ENCODE data around the gene SWT1.
"Not testable (repeated sequence)": the region's sequence is repeated elsewhere in the genome, so short reads cannot be mapped to it uniquely, and the experiment has no call there.

Gene SWT1

DNA sequence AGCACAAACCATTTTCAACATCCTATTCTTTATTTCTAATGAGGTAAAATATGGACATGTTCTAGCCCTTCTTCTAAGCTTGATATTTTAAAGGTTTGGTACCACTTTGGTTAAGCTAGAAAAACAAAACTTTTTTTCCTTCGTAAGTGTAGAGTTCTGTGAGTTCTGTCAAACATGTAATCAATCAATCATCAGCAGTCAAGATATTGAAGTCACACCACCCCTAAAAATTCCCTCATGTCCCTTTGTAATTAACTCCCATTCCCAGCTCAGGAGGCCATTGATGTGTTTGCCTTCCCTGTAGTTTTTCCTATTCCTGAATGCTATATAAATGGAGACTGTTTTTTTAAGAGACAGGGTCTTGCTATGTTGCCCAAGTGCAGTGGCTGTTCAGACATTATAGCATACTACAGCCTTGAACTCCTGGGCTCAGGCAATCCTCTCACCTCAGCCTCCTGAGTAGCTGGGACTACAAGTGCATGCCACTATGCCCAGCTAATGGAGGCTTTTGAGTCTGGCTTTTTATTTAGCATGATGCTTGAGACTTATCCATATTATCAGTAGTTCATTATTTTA, 137.1 kb downstream of the SWT1 start:
- no peak for DNase-seq

- DNase-seq: no peak
Measured at GRCh38 chr1:185295091-185295490, 138.1 kb downstream of the SWT1 start.

DNA sequence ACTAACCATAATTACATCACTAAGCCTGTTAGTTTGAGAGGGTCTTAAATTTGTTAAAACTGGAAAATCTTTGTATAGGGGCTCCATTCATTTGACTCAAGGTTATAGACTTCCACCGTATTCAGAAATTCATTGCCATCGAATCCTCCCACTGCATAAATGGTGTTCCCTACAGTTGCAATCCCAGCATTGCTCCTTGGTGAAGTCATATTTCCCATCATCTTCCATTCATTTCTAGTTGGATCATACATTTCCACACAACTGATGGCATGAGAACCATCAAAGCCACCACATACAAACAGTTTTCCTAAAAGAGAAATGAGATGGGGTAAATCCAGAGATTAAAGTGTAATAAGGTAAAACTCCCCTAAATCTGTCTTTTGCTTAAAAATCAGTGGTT, 141.0 kb downstream of the SWT1 start:
- DNase-seq: no peak

GRCh38 chr1:185300152-185300551, 143.2 kb downstream of the SWT1 start:
- no peak for DNase-seq

- DNase-seq: no peak
Measured at GRCh38 chr1:185305419-185305818, 148.5 kb downstream of the SWT1 start.

DNA sequence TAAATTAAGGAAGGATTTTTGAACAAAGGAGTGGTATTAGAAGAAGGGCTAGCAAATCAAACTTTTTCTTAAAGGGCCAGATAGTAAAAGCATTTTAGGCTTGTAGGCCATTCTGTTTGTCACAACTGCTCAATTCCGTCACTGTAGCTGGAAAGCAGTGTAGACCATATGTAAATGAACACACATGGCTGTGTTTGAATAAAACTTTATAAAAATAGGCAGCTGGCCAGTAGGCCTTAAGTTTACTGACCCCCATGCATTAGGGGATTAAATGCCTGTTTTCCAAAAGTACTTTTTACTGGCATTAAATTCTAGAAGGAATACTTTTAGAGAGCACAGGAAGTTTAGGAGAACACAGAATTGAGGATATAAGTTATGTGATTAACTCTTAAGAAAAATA, 151.2 kb downstream of the SWT1 start:
- no peak for DNase-seq

GRCh38 chr1:185309566-185309965, 152.6 kb downstream of the SWT1 start:
- no peak for DNase-seq

- DNase-seq: no peak
Measured at GRCh38 chr1:185311589-185312225, 154.7 kb downstream of the SWT1 start.

DNA sequence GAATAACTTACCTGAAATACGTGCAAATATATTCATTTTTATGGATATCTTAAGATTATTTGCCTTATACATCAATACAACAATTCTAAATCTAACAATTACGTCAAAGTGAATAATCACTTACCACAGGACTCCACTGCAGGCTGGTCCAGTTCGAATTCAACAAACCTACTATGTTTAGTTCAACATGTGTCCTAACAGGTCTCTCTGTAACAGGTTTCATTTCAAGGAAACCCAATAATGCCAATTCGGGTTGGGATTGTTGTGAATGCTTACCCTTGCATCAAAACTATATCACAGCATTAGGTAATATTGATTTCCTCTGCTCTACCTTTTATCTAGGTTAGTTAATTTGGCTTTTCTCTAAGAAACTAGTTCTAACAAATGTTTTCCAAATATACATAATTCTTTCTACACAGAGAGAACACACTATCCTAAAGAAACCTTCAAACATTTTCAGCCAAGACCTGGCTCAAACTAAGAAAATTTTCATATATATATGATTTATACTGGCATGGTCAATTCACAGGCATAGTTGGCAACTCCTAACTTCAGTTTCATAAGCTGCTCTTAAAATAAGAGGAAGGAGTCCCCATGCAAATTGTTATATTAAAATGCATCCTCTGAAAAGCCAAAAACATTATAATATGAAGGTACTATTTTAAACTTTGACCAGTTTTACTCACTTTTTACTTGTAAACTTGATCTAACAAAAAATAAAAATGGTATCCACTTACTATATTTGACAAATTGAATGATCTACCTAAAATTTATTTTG, 155.6 kb downstream of the SWT1 start:
- DNase-seq: peak; percentile 8

GRCh38 chr1:185314411-185314810, 157.4 kb downstream of the SWT1 start:
- no peak for DNase-seq

DNA sequence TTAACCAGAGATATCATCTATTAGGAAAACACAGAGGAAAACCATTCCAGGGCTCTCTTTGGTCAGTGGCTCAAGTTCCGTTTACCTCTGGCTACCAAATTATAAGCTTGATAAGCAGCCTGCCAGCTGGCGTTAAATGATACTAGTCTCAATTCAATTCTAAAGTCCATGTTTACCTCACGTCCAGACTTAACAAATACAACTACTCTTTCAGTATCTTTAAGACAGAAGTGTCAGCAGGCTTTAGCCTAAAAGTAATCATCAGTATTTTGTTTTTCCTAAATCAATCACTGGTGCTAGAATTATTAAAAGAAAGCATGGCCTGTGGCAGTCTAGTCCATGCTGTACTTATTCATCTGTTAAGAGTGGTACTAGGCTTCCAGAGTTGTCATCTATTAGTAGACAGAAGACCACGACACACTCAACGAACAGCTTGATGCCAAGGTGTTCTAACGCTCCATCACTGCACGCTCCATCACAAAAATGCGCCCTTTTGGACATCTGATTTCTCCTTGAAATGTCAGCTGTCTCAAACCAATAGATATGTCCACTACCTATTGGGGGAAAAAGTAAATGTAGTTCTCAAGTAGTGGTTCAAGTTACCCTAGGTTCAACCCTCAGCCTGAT, 158.6 kb downstream of the SWT1 start:
- DNase-seq: no peak

GRCh38 chr1:185316163-185317033, 159.4 kb downstream of the SWT1 start:
- DNase-seq: peak; percentile 60

DNA sequence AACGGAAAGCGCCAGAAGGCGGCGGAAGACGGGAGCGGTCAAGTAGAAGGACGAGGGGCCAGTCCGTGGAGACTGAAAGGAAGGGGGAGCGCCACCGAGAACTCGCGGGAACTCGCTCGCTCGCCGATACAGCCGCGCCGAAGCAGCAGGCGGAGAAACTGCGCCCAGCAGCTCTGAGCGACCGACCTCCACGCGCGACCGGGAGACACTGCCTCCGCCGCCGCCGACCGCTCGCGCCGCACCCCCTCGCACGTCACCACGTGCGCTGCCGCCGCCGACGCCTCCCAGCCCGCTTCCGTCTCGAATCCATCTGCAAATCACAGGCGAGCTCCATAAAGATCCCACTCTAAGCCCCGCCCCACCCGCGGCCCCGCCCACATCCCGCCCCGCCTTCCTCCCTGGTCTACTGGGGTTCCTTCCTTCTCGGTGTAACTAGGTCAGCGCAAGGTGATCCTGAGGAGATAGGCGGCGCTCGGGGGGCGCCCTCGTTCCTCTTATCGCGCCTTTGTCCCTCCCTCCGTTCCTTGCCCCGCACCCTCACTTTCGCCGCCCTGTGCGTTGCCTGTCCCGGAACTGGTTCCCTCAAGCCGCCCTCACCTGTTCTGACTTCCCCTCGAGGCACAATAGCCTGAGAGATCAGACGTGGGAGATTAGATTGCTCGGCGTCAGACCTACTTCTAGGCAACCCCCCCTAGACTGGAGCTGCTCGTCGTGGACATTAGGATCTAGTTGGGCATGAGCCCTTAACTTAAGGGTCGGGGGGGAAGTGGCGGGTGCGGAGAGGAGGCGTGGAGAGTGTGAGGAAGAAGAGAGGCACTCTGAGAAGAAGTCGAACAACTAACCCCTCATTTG, 160.3 kb downstream of the SWT1 start, which contains the start of gene IVNS1ABP:
Gene IVNS1ABP, minus strand, starts transcription at position 210 of the 852 bp plus-strand sequence. CDS start 7,750 bp downstream, outside the sequence.
- DNase-seq: peak; percentile 94

DNA sequence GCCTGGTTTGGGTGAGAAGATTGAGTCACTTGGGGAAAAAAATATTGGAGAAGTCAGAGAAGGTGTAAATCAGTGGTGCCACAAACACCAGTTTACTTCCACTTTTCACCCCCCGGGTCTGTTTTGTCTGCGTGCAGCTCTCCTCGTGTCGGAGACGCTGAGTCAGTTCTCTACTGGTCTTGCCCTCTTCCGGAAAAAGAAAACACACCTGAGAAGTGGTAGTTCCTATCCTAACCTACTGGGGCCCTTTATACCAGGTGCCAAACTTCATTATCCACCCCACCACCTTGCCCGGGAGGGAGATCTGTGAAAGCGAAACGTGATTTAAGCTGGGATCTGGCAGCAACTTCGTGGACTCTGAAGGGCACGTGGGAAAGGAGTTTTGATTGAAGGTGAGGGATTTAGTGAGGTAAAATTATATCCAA, 160.9 kb downstream of the SWT1 start:
- peak; percentile 69 for DNase-seq

DNA sequence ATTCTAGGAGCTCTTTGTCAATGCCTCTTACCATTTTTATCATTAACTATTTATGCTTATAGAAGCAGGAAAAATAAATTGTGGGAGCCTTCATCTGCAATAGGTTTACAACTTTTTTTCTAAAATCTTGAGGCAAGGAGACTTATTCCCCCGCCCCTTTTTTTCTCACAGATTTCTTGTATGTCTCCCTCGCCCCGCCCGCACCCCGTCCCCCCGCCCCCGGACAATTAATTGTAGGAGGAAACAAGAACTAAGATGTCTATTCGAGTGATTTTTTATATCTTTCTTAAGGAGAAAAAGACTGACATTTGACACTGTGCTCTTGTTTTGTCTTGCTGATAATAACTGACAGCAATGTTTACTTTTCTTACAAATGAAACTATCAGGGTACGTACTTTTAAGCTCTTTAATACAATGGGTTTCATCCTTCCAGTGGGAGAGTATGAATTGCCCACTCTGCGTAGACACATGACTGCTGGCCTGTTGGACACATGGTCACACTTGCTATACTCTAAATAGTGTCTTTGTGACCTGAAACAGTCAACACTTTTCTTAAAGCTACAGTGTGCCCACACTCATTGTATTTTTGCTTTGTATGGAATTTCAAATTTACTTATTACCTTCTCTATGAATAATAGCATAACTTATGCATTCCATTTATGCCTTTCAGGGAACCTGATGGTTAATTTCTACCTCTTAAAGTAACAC, 161.6 kb downstream of the SWT1 start:
- no peak for DNase-seq

DNA sequence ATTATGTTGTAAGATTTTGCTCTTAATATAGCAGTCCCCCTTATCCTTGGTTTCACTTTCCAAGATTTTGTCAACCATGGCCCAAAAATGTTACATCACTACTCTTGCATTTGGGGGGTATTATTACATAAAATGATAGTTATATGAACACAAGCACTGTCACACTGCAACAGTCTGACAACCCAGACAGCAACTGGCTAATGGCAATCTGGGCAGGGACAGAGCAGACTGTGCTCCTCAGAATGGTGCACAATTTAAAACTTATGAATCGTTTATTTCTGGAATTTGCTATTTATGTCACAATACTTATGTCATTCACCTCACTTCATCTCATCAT, 162.1 kb downstream of the SWT1 start:
- no peak for DNase-seq

DNA sequence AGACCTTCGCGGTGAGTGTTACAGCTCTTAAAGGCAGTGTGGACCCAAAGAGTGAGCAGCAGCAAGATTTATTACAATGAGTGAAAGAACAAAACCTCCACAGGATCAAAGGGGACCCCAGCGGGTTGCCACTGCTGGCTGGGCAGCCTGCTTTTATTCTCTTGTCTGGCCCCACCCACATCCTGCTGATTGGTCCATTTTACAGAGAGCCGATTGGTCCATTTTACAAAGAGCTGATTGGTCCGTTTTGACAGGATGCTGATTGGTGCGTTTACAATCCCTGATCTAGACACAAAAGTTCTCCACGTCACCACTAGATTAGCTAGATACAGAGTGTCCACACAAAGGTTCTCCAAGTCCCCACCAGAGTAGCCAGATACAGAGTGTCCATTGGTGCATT, 164.1 kb downstream of the SWT1 start:
- DNase-seq: not testable (repeated sequence)

- DNase-seq: not testable (repeated sequence)
Measured at GRCh38 chr1:185321653-185322221, 164.8 kb downstream of the SWT1 start.

GRCh38 chr1:185322636-185323035, 165.7 kb downstream of the SWT1 start:
- no peak for DNase-seq

GRCh38 chr1:185324118-185324517, 167.2 kb downstream of the SWT1 start:
- no peak for DNase-seq

DNA sequence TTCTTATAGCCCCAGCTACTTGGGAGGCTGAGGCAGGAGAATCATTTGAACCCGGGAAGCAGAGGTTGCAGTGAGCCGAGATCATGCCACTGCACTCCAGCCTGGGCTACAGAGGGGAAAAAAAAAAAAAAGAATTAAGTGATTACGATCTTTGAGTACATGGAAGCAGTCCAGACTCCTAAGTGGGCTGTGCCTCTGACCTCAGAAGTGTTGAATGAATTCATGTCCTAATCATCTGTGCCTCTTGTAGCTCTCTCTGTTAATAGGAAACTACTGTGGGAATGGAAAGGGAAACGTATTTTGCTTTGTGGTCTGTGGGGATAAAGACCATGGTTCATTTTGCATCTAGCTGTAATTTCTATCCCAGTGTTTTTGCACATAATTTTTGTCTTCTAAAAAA, 168.4 kb downstream of the SWT1 start:
- no peak for DNase-seq

Measured in MV-4-11 (cell line).